GM12891 (cell line): Measurements from ENCODE around the gene MTCH2.

Source experiments
- PAX5 ChIP-seq: IDR thresholded peaks from 2 replicates; pipeline ENCODE4 v1.6.1; 2011; ENCODE audit warnings: low read length, moderate library complexity, mild to moderate bottlenecking; ENCODE audit not compliant: insufficient read depth, severe bottlenecking
- POLR2A ChIP-seq: IDR thresholded peaks from 2 replicates; pipeline ENCODE4 v1.6.1; 2011; ENCODE audit warnings: low read depth, low read length, control low read depth
- POLR2AphosphoS5 ChIP-seq: IDR thresholded peaks from 2 replicates; pipeline ENCODE4 v1.6.1; 2011; ENCODE audit warnings: low read depth, low read length, control low read depth
- POU2F2 ChIP-seq: IDR thresholded peaks from 2 replicates; pipeline ENCODE4 v1.6.1; 2011; ENCODE audit warnings: low read depth, mild to moderate bottlenecking, control low read depth, low read length, moderate library complexity
- TAF1 ChIP-seq: IDR thresholded peaks from 2 replicates; pipeline ENCODE4 v1.6.1; 2011; ENCODE audit warnings: low read depth, low read length, control low read depth

DNA sequence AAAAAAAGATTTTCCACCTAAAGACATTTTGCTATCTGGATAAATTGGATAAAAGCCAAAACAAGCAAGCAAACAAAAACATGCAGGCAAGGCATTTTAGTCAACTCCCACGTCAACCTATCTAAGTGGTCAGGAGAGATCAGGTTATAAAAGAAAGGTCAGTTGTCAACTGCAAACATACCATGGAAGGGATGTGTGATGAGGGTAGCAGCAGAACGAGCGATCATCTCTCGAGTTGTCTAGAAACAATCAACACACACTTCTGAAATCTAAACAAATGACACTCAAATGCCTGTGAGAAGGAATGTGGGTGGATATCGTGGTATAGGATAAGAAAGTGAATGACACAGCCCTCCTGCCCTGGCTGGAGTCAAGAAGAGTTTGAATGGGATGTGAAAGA is 10.9 kb downstream of the MTCH2 start:
- TF ChIP-seq POLR2A (no peak), POLR2AphosphoS5 (no peak), PAX5 (no peak), TAF1 (no peak), POU2F2 (no peak)
